ENCODE data around the gene GLI3.
"Not testable (repeated sequence)": the region's sequence is repeated elsewhere in the genome, so short reads cannot be mapped to it uniquely, and the experiment has no call there.

The GLI3 gene

GRCh38 chr7:42212541-42213090, 24.4 kb downstream of the GLI3 start:
- no peak for DNase-seq (ENCODE audit: low read depth, low spot score)

- no peak for DNase-seq (ENCODE audit: low read depth, low spot score)
Observed at GRCh38 chr7:42211938-42212337, 25.1 kb downstream of the GLI3 start.

- no peak for DNase-seq (ENCODE audit: low read depth, low spot score)
Observed at GRCh38 chr7:42210779-42211178, 26.2 kb downstream of the GLI3 start.

- DNase-seq (ENCODE audit: low read depth, low spot score): no peak
Observed at GRCh38 chr7:42210333-42210732, 26.7 kb downstream of the GLI3 start.

GRCh38 chr7:42209085-42209484, 27.9 kb downstream of the GLI3 start:
- not testable (repeated sequence) for DNase-seq (ENCODE audit: low read depth, low spot score)

- DNase-seq (ENCODE audit: low read depth, low spot score): no peak
Observed at GRCh38 chr7:42208572-42208971, 28.4 kb downstream of the GLI3 start.

- DNase-seq (ENCODE audit: low read depth, low spot score): no peak
Observed at GRCh38 chr7:42207420-42207819, 29.6 kb downstream of the GLI3 start.

GRCh38 chr7:42203336-42203735, 33.7 kb downstream of the GLI3 start:
- no peak for DNase-seq (ENCODE audit: low read depth, low spot score)

GRCh38 chr7:42202601-42203000, 34.4 kb downstream of the GLI3 start:
- DNase-seq (ENCODE audit: low read depth, low spot score): no peak

- no peak for DNase-seq (ENCODE audit: low read depth, low spot score)
Observed at GRCh38 chr7:42198974-42199668, 37.9 kb downstream of the GLI3 start.

GRCh38 chr7:42198296-42198695, 38.7 kb downstream of the GLI3 start:
- no peak for DNase-seq (ENCODE audit: low read depth, low spot score)

- DNase-seq (ENCODE audit: low read depth, low spot score): no peak
Observed at GRCh38 chr7:42197451-42197850, 39.6 kb downstream of the GLI3 start.

GRCh38 chr7:42194238-42194637, 42.8 kb downstream of the GLI3 start:
- no peak for DNase-seq (ENCODE audit: low read depth, low spot score)

- no peak for DNase-seq (ENCODE audit: low read depth, low spot score)
Observed at GRCh38 chr7:42193471-42194129, 43.4 kb downstream of the GLI3 start.

- DNase-seq (ENCODE audit: low read depth, low spot score): no peak
Observed at GRCh38 chr7:42192851-42193461, 44.1 kb downstream of the GLI3 start.

- DNase-seq (ENCODE audit: low read depth, low spot score): no peak
Observed at GRCh38 chr7:42192066-42192465, 44.9 kb downstream of the GLI3 start.

GRCh38 chr7:42189535-42189934, 47.5 kb downstream of the GLI3 start:
- DNase-seq (ENCODE audit: low read depth, low spot score): no peak

- no peak for DNase-seq (ENCODE audit: low read depth, low spot score)
Observed at GRCh38 chr7:42186151-42186550, 50.9 kb downstream of the GLI3 start.

GRCh38 chr7:42185726-42186125, 51.3 kb downstream of the GLI3 start:
- no peak for DNase-seq (ENCODE audit: low read depth, low spot score)

- no peak for DNase-seq (ENCODE audit: low read depth, low spot score)
Observed at GRCh38 chr7:42183547-42183946, 53.5 kb downstream of the GLI3 start.

- DNase-seq (ENCODE audit: low read depth, low spot score): no peak
Observed at GRCh38 chr7:42181566-42181965, 55.4 kb downstream of the GLI3 start.

- no peak for DNase-seq (ENCODE audit: low read depth, low spot score)
Observed at GRCh38 chr7:42180806-42181205, 56.2 kb downstream of the GLI3 start.

- DNase-seq (ENCODE audit: low read depth, low spot score): no peak
Observed at GRCh38 chr7:42176724-42177101, 60.3 kb downstream of the GLI3 start.
